ENCODE data around the gene SYNPO2.
"Not testable (repeated sequence)": the region's sequence is repeated elsewhere in the genome, so short reads cannot be mapped to it uniquely, and the experiment has no call there.

Gene SYNPO2

GRCh38 chr4:119038116-119038841 lies 149.6 kb downstream of the SYNPO2 start:
- DNase-seq, result no peak

- DNase-seq, result no peak
Observed at GRCh38 chr4:119039160-119039559, 150.5 kb downstream of the SYNPO2 start.

GRCh38 chr4:119039779-119040178 lies 151.1 kb downstream of the SYNPO2 start:
- DNase-seq, result no peak

DNA sequence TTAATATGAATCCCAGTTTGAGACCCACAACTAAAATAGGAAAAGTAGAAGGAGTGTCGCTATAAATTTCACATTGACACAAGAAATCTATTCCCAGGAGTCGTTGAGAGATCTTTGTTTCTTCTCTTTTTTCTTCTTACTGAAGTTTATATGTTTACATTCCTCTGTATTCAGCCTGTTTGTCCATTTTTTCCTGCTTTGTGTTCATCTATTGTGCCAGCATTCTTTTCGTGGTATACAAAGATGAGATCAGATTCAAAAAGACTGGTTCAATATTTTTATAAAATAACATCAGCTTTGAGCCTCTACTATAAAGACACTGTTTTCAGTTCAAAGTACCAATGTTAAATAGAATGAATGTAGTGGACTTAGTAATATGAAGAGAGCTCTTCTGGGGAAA lies 151.6 kb downstream of the SYNPO2 start:
- no peak for DNase-seq

GRCh38 chr4:119040694-119041185 lies 152.1 kb downstream of the SYNPO2 start:
- no peak for DNase-seq

DNA sequence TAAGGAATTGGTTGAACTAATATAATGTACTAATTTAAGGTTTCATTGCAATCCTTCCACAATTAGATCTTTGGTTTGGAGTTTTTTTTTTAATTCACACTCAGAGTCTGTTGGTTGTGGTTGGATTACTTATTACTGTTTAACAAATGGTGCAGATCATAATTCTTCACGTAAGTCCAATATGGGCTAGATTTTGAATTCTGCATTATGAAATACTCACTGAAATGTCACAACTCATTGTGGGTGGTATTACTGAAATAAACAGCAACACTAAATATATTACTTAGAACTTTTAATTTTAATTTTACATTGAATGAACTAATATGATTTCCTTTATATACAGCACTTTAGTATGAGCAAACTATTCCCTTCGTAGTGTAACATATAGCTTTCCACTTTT lies 152.7 kb downstream of the SYNPO2 start:
- no peak for DNase-seq

DNA sequence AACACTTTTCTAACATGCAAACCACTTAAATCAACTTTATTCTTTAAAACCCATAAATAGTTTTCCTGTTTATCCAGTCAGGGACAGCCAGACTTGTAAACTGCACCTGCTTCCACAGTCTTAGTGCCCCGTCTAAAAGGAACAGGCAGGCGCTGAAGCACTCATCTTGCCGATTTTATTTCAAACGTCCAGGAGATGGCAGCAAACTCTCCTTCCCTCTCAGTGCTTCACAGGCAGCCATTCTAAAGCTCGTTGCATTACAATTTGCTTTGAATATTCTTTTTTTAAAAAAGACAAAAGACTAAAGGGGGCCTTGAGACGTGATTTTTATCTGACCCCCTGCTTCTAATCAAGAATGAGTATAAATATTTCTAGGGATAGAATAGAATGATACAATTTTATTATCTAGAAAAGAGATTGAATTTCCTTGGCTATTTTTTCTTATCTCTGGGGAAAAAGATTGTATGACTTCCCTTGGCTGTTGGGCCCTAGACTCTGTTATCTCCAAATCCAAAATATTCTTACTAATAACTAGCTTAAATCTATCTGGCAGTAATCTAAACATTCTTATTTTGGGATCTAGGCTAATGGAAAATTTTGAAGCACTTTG lies 153.4 kb downstream of the SYNPO2 start:
- DNase-seq, result peak; percentile 1

DNA sequence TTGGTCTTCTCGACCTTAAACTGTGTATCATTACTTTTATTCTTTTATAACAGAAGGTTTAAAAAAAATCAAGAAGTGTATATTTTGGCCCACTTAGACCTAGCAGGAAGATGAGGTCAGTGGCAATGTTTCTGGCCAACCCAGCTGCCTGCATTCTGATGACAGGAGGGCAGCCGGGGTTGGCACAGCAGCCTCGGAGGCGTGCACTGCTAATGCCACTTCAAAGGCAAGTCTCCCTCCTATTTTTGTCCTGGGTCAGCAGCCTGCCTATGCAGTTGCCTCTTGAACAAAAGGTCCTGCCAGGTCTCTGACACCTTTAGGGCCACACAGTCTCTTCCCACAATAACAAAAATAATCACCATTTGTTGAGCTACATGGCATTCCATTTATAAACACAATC lies 157.6 kb downstream of the SYNPO2 start:
- no peak for DNase-seq

DNA sequence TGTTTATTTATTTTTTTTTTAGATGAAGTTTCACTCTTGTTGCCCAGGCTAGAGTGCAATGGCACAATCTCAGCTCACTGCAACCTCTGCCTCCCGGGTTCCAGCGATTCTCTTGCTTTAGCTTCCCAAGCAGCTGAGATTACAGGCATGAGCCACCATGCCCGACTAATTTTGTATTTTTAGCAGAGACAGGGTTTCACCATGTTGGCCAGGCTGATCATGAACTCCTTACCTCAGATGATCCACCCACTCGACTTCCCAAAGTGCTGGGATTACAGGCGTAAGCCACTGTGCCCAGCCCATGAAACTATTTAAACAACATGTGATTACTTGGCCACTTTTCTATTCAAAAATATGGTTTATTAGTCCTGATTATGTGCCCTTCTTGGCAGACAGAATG lies 158.4 kb downstream of the SYNPO2 start:
- not testable (repeated sequence) for DNase-seq

DNA sequence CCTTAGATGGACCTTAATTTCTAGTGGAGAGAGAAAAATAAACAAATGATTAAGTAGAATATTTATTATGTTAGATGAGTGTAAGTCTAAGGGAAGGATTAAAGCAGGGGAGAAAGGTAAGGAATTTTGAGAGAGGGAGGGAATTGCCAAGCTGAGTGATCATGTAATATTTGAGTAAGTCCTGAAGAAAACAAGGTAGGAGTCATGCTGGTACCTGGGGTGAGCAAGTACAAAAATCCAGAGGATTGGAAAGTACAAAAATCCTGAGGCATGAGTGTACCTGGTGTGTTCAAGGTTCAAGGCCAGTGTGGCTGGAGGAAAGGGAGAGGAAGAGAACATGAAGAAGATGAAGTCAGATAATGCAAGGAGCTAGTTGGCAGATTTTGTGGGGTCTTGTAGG lies 159.8 kb downstream of the SYNPO2 start:
- no peak for DNase-seq

DNA sequence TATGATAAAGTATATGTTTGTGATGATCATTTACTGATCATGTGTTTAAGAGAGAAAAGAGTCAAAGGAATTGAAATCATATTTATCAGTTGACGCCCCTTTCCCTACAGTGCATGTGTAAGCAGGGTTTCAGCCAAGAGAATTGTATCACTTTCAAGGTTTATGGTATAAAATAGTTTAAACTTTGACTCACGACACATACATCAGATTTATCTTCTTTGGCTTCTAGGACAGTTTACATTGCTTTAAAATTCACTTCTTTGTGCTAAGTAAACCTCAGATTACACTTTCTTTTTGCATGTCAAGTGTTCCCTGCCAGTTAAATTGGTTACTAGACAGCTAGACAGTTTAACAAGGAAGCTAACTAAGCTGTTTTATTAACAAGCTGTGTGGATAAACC lies 160.7 kb downstream of the SYNPO2 start:
- no peak for DNase-seq

GRCh38 chr4:119050527-119051090 lies 162.0 kb downstream of the SYNPO2 start:
- DNase-seq, result no peak

DNA sequence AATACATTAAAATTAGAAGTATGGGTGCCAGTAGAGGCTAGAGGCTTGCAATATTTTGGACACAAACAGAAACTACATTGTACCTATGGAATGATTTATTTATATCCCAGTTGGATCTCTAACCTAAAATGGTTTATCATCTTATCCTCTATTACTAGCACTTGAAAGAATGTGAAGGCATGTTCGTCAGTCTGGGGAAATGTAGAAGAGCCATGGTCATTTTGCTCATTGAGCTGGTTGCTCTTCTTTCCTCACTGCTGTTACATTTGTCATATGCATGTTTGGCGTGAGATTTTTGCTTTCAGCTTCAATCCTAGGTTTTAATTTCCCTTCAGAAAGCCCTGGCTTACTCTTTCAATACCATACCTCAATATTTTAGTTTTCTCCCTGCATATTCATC lies 164.6 kb downstream of the SYNPO2 start:
- DNase-seq, result no peak

DNA sequence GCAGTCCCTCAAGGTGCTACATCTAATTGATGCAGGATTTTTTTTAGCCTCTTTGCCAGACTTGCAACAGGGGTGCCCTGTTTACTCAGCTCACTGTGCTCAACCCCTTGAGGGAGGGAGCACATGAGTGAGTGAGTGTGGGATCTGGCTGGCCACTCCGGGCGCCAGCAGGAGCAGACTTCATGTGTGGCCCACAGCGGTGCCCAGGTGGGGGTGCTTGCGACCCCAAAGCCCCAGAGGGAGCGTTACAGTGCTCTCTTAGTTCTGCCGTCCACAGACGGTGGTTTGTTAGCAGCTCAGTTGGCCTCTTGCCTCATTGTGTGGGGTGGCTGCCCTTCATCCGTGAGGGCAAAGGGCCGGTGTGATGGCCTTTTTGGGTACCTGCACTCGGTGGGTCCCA lies 165.3 kb downstream of the SYNPO2 start:
- no peak for DNase-seq

- DNase-seq, result no peak
Observed at GRCh38 chr4:119057417-119057816, 168.8 kb downstream of the SYNPO2 start.

- DNase-seq, result no peak
Observed at GRCh38 chr4:119059221-119059620, 170.6 kb downstream of the SYNPO2 start.

DNA sequence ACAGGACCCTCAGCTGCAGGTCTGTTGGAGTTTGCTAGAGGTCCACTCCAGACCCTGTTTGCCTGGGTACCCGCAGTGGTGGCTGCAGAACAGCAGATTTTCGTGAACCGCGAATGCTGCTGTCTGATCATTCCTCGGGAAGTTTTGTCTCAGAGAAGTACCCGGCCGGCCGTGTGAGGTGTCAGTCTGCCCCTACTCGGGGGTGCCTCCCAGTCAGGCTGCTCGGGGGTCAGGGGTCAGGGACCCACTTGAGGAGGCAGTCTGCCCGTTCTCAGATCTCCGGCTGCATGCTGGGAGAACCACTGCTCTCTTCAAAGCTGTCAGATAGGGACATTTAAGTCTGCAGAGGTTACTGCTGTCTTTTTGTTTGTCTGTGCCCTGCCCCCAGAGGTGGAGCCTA lies 178.5 kb downstream of the SYNPO2 start:
- DNase-seq, result not testable (repeated sequence)

GRCh38 chr4:119067670-119068360 lies 179.2 kb downstream of the SYNPO2 start:
- DNase-seq, result not testable (repeated sequence)

DNA sequence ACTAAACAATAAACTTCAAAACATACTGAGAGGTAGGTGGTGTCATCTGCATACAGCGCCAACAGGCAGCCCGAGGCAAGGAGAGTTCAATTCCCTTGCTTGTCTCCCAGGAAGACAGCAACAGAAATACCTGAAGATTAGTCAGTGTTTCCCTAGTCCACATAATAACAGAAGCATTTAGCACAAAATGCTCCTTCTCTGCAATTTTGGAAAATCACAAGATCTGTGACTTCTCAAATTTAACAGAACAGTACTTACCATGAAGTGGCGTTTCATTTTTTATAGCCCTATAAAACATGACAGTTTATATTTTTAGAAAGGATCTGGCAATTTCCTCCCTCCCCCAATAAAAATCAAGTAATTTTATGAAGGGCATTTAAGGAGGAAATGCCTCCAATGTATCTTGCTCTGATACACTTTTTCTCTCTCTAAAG lies 179.9 kb downstream of the SYNPO2 start:
- no peak for DNase-seq

DNA sequence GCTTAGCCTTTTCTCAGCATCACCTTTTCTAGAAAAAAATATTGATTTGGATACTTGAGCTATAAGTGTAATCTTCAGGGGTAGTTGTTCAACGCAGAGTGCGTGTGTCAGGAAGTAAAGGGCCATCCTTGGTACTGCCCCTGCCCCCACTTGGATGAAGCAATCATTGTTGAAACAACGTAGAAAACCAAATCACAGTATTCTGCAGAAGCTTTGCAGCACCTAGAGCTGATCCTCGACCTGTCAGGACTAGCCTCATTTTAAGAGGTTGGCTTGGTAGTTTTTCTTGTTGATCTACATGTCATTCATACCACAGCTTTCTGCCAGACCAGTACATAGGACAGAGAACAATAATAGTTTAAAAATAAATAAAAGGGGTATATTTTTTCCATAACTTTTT lies 181.6 kb downstream of the SYNPO2 start:
- DNase-seq, result no peak

DNA sequence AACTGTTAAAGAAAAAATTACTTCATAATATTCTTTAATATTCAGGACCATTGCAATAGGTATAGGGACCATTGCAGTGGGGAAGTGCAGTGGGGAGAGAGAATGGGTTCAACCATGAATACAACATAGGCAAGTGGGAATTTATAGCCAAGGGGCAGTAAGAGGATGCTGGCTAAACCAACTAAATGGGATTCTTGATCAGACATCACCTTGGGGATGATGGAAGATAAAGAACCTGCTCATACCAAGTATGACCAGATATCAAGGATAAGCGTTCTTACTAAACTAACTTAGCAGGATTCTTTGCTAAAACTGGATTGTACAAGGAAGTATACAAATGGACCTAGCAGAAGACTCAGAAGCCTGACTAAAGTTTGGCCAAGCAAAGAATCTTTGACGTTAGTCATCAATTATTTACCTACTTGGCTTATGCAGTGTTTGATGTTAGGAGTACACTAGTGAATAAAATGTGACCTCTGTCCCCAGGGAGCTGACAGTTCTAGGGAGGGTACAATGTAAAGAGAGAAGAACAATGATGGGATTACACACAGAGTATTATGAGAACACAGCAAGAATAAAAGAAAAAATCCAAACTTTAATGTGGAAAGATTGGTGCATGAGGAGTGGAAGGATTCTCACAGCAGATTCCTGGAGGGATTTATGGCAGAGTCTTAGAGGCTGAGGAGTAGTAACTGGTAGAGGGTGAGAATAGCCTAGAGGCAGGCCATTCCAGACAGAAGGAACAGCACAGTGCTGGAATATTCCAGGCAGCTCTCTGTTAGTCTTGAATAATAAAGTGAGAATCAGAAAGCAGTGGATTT lies 192.3 kb downstream of the SYNPO2 start:
- DNase-seq, result no peak

GRCh38 chr4:119081542-119081859 lies 192.8 kb downstream of the SYNPO2 start:
- DNase-seq, result no peak

GRCh38 chr4:119081943-119082342 lies 193.3 kb downstream of the SYNPO2 start:
- no peak for DNase-seq

Measured in DMS79 (cell line).